ENCODE measurements around the gene CHMP2A.

Gene CHMP2A

GRCh38 chr19:58575183-58576041, 20.5 kb upstream of the CHMP2A start:
- peak overlapping the region; percentile 90 for H3K4me3 ChIP-seq (ENCODE audit: insufficient read depth, low read length, poor library complexity, severe bottlenecking)
- TF ChIP-seq, protein P1, sequence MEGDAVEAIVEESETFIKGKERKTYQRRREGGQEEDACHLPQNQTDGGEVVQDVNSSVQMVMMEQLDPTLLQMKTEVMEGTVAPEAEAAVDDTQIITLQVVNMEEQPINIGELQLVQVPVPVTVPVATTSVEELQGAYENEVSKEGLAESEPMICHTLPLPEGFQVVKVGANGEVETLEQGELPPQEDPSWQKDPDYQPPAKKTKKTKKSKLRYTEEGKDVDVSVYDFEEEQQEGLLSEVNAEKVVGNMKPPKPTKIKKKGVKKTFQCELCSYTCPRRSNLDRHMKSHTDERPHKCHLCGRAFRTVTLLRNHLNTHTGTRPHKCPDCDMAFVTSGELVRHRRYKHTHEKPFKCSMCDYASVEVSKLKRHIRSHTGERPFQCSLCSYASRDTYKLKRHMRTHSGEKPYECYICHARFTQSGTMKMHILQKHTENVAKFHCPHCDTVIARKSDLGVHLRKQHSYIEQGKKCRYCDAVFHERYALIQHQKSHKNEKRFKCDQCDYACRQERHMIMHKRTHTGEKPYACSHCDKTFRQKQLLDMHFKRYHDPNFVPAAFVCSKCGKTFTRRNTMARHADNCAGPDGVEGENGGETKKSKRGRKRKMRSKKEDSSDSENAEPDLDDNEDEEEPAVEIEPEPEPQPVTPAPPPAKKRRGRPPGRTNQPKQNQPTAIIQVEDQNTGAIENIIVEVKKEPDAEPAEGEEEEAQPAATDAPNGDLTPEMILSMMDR (IDR thresholded peaks at IDR 0.05; ENCODE audit: insufficient read depth, low read length, poor library complexity, severe bottlenecking), result no peak
- no peak for TF ChIP-seq EZH2phosphoT487 (conservative IDR thresholded peaks at IDR 0.05; ENCODE audit: low read length)
- H3F3A ChIP-seq (ENCODE audit: insufficient read depth), result peaks cover 25% of the 10 kb centered on the region
- H3K79me2 ChIP-seq (ENCODE audit: insufficient read depth, low read length), result no peaks in the 10 kb centered on the region
- no peaks in the 10 kb centered on the region for H3K9me2 ChIP-seq (replicated peaks; ENCODE audit: insufficient read depth, low read length)
- H3K9ac ChIP-seq (ENCODE audit: low read length), result peak overlapping the region; percentile 73
- peak overlapping the region; percentile 88 for H2AFZ ChIP-seq (ENCODE audit: low read depth, low read length, severe bottlenecking)
- H3K27ac ChIP-seq (ENCODE audit: low read depth, low read length), result peak overlapping the region; percentile 48; the same call in 1 of the 2 replicates
- H4K20me1 ChIP-seq (ENCODE audit: low read depth, low read length), result no peaks in the 10 kb centered on the region
- H3K4me2 ChIP-seq (ENCODE audit: low read depth, low read length, poor library complexity, severe bottlenecking), result peak overlapping the region; percentile 89
- no peaks in the 10 kb centered on the region for H3K36me3 ChIP-seq (ENCODE audit: low read length)
- H3K27me3 ChIP-seq (ENCODE audit: low read length), result no peaks in the 10 kb centered on the region
- no peaks in the 10 kb centered on the region for H3K9me3 ChIP-seq (ENCODE audit: insufficient read depth, low read length)

DNA sequence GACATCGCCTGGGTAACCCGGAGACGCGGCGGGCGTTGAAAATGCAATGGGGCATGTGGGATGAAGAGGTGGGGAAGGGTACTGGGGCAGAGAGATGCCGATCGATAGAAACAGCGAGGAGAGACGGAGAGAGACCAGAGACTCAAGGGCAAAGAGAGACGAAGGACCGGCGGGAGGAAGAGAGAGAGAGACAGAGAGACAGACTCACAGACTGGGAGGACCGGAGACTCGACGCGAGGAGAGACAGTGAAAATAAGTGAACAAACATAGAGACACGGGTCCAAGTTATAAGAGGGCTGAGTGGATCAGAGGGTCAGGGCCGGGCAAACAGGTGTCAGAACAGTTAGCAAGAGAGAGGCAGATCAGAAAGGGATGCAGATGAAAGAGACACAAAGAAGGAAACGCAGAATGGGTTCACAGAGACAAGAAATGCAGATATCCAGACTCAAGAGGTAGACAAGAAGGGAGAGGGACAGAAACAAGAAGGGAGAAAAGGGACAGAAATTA, 18.8 kb upstream of the CHMP2A start:
- Histone ChIP-seq H3K36me3 (ENCODE audit: low read length) (no peaks in the 10 kb centered on the region), H3K9me2 (replicated peaks; ENCODE audit: insufficient read depth, low read length) (no peaks in the 10 kb centered on the region), H4K20me1 (ENCODE audit: low read depth, low read length) (no peaks in the 10 kb centered on the region), H3F3A (ENCODE audit: insufficient read depth) (peaks cover 20% of the 10 kb centered on the region), H3K79me2 (ENCODE audit: insufficient read depth, low read length) (no peaks in the 10 kb centered on the region), H3K4me3 (ENCODE audit: insufficient read depth, low read length, poor library complexity, severe bottlenecking) (peak overlapping the region; percentile 66), H3K9ac (ENCODE audit: low read length) (peak overlapping the region; percentile 68), H2AFZ (ENCODE audit: low read depth, low read length, severe bottlenecking) (peak overlapping the region; percentile 44), H3K27me3 (ENCODE audit: low read length) (no peaks in the 10 kb centered on the region), H3K4me2 (ENCODE audit: low read depth, low read length, poor library complexity, severe bottlenecking) (peak overlapping the region; percentile 89), H3K27ac (ENCODE audit: low read depth, low read length) (peak overlapping the region; percentile 32; the same call in 1 of the 2 replicates), H3K9me3 (ENCODE audit: insufficient read depth, low read length) (no peaks in the 10 kb centered on the region)
- TF ChIP-seq, protein P1 (IDR thresholded peaks at IDR 0.05; ENCODE audit: insufficient read depth, low read length, poor library complexity, severe bottlenecking), result no peak
- TF ChIP-seq EZH2phosphoT487 (conservative IDR thresholded peaks at IDR 0.05; ENCODE audit: low read length), result no peak

- no peak for TF ChIP-seq EZH2phosphoT487 (conservative IDR thresholded peaks at IDR 0.05; ENCODE audit: low read length)
- TF ChIP-seq, protein P1 (IDR thresholded peaks at IDR 0.05; ENCODE audit: insufficient read depth, low read length, poor library complexity, severe bottlenecking), result no peak
- Histone ChIP-seq H3K36me3 (ENCODE audit: low read length) (no peaks in the 10 kb centered on the region), H3K4me3 (ENCODE audit: insufficient read depth, low read length, poor library complexity, severe bottlenecking) (peak within 1 kb of the TSS; percentile 66), H3K9ac (ENCODE audit: low read length) (peak within 1 kb of the TSS; percentile 68), H3K9me3 (ENCODE audit: insufficient read depth, low read length) (no peaks in the 10 kb centered on the region), H4K20me1 (ENCODE audit: low read depth, low read length) (no peaks in the 10 kb centered on the region), H3K27me3 (ENCODE audit: low read length) (no peaks in the 10 kb centered on the region), H3K79me2 (ENCODE audit: insufficient read depth, low read length) (no peaks in the 10 kb centered on the region), H3K27ac (ENCODE audit: low read depth, low read length) (peak within 1 kb of the TSS; percentile 81), H3K4me2 (ENCODE audit: low read depth, low read length, poor library complexity, severe bottlenecking) (peak within 1 kb of the TSS; percentile 89), H3K9me2 (replicated peaks; ENCODE audit: insufficient read depth, low read length) (no peaks in the 10 kb centered on the region), H2AFZ (ENCODE audit: low read depth, low read length, severe bottlenecking) (peak within 1 kb of the TSS; percentile 44), H3F3A (ENCODE audit: insufficient read depth) (peaks cover 18% of the 10 kb centered on the region)
These were observed 18.1 kb upstream of the CHMP2A start, which contains the start of gene MZF1 for GRCh38 chr19:58572818-58573657. TSS of gene MZF1 (minus strand) at chr19:58573335. CDS start at chr19:58571389, 1,946 bp downstream.

Measured in SU-DHL-6 (cell line).